SJSA1 (cell line): ENCODE data around the gene IARS2. TPM values are rescaled to one million over a fixed set of nuclear protein-coding genes. Genes with fewer than 3 reads are reported as not detected.

Experiments used
- DNase-seq, 2 experiments: peaks; one replicate each; pipeline ENCODE4 v3.0.0-alpha.2; 2015 to 2020; ENCODE audit warnings: low spot score in 2 of 2, low read depth in 1 of 2
- H3K27ac ChIP-seq: fragments of 250-450 bp; sonication (Bioruptor Pico); 2 replicates; pipeline ENCODE4 v1.5.1; 2020; ENCODE audit warnings: mild to moderate bottlenecking, moderate library complexity
- H3K27me3 ChIP-seq: fragments of 250-450 bp; sonication (Bioruptor Pico); replicated peaks from 2 replicates; pipeline ENCODE4 v1.5.1; 2020; ENCODE audit warnings: mild to moderate bottlenecking, moderate library complexity
- H3K36me3 ChIP-seq: fragments of 250-450 bp; sonication (Bioruptor Pico); 2 replicates; pipeline ENCODE4 v1.5.1; 2020; ENCODE audit warnings: mild to moderate bottlenecking
- H3K4me1 ChIP-seq: fragments of 250-450 bp; sonication (Bioruptor Pico); replicated peaks from 2 replicates; pipeline ENCODE4 v1.6.1; 2021; ENCODE audit warnings: mild to moderate bottlenecking
- H3K4me3 ChIP-seq: fragments of 250-450 bp; sonication (Bioruptor Pico); 2 replicates; pipeline ENCODE4 v1.5.1; 2020; ENCODE audit warnings: mild to moderate bottlenecking
- H3K9me3 ChIP-seq: fragments of 250-450 bp; sonication (Bioruptor Pico); replicated peaks from 2 replicates; pipeline ENCODE4 v1.5.1; 2020; ENCODE audit warnings: mild to moderate bottlenecking
- total RNA-seq: library from RNA; depleted of rRNA; stranded (reverse); fragments of >200 nt; shearing (Covaris generic); gene quantifications from 2 replicates; pipeline ENCODE4 v1.2.3, GENCODE V29; 2014; rRNA removed

The IARS2 gene
- total RNA-seq = 82.9 and 103 TPM in 2 replicates

- no peaks in the 10 kb centered on the region for H3K9me3 ChIP-seq
- no peaks in the 10 kb centered on the region; the same call in 1 of the 2 replicates for H3K4me1 ChIP-seq
- DNase-seq = peak; percentile 86 to 87
- H3K27me3 ChIP-seq = no peaks in the 10 kb centered on the region
- peaks cover 30% of the 10 kb centered on the region for H3K36me3 ChIP-seq
- peak within 1 kb of the TSS; percentile 14; the same call in 1 of the 2 replicates for H3K27ac ChIP-seq
- peak within 1 kb of the TSS; percentile 89 for H3K4me3 ChIP-seq
Observed at GRCh38 chr1:220094016-220094911, at the start of gene IARS2. Gene IARS2, plus strand, starts transcription at chr1:220094132. Its CDS starts 85 bp downstream, at chr1:220094217.

GRCh38 chr1:220044678-220045355, 49.1 kb upstream of the IARS2 start:
- no peak overlapping the region for H3K27ac ChIP-seq
- H3K9me3 ChIP-seq = no peaks in the 10 kb centered on the region
- DNase-seq = no peak
- H3K36me3 ChIP-seq = no peaks in the 10 kb centered on the region
- H3K4me3 ChIP-seq = no peak overlapping the region
- H3K4me1 ChIP-seq = peaks cover 7% of the 10 kb centered on the region; the same call in 1 of the 2 replicates
- no peaks in the 10 kb centered on the region for H3K27me3 ChIP-seq

- peaks cover 7% of the 10 kb centered on the region; the same call in 1 of the 2 replicates for H3K4me1 ChIP-seq
- H3K27ac ChIP-seq = no peak overlapping the region
- H3K9me3 ChIP-seq = no peaks in the 10 kb centered on the region
- no peak for DNase-seq
- peak overlapping the region; percentile 65 for H3K4me3 ChIP-seq
- H3K27me3 ChIP-seq = no peaks in the 10 kb centered on the region
- H3K36me3 ChIP-seq = no peaks in the 10 kb centered on the region
Observed at GRCh38 chr1:220045356-220046051, 48.4 kb upstream of the IARS2 start.

GRCh38 chr1:220046052-220046930, 47.6 kb upstream of the IARS2 start, which contains the start of gene EPRS1:
Gene EPRS1, minus strand, starts transcription at chr1:220046505. Its CDS starts 117 bp downstream, at chr1:220046388.
- H3K4me1 ChIP-seq = peaks cover 7% of the 10 kb centered on the region; the same call in 1 of the 2 replicates
- peak; percentile 89 to 94 for DNase-seq
- no peak within 1 kb of the TSS for H3K27ac ChIP-seq

GRCh38 chr1:220056374-220056773, 37.6 kb upstream of the IARS2 start:
- H3K4me3 ChIP-seq = no peak overlapping the region
- no peaks in the 10 kb centered on the region for H3K9me3 ChIP-seq
- no peaks in the 10 kb centered on the region for H3K4me1 ChIP-seq
- H3K27me3 ChIP-seq = no peaks in the 10 kb centered on the region
- no peak overlapping the region for H3K27ac ChIP-seq
- no peak for DNase-seq
- H3K36me3 ChIP-seq = peaks cover 4% of the 10 kb centered on the region; the same call in 1 of the 2 replicates

More at GRCh38 chr1:220046052-220046930, 47.6 kb upstream of the IARS2 start, which contains the start of gene EPRS1:
- Histone ChIP-seq H3K9me3 (no peaks in the 10 kb centered on the region), H3K4me3 (peak within 1 kb of the TSS; percentile 65), H3K36me3 (no peaks in the 10 kb centered on the region), H3K27me3 (no peaks in the 10 kb centered on the region)

- peaks cover 17% of the 10 kb centered on the region for H3K36me3 ChIP-seq
- H3K27me3 ChIP-seq = no peaks in the 10 kb centered on the region
- no peak for DNase-seq
- no peak overlapping the region for H3K27ac ChIP-seq
- no peaks in the 10 kb centered on the region for H3K4me1 ChIP-seq
- no peaks in the 10 kb centered on the region for H3K9me3 ChIP-seq
- no peak overlapping the region for H3K4me3 ChIP-seq
Observed at GRCh38 chr1:220060876-220061275, 33.1 kb upstream of the IARS2 start.

GRCh38 chr1:220062629-220063028, 31.3 kb upstream of the IARS2 start:
- Histone ChIP-seq H3K27me3 (no peaks in the 10 kb centered on the region), H3K36me3 (peaks cover 18% of the 10 kb centered on the region), H3K4me1 (no peaks in the 10 kb centered on the region), H3K27ac (no peak overlapping the region), H3K9me3 (no peaks in the 10 kb centered on the region), H3K4me3 (no peak overlapping the region)
- no peak for DNase-seq

GRCh38 chr1:220067269-220068204, 26.4 kb upstream of the IARS2 start:
- Histone ChIP-seq H3K27ac (no peak overlapping the region), H3K9me3 (no peaks in the 10 kb centered on the region), H3K36me3 (peaks cover 16% of the 10 kb centered on the region), H3K27me3 (no peaks in the 10 kb centered on the region), H3K4me3 (no peak overlapping the region), H3K4me1 (no peaks in the 10 kb centered on the region)
- DNase-seq = no peak

GRCh38 chr1:220076861-220077762, 16.8 kb upstream of the IARS2 start:
- DNase-seq = no peak
- H3K27me3 ChIP-seq = no peaks in the 10 kb centered on the region
- H3K4me1 ChIP-seq = no peaks in the 10 kb centered on the region
- no peak overlapping the region for H3K27ac ChIP-seq
- H3K4me3 ChIP-seq = no peak overlapping the region
- no peaks in the 10 kb centered on the region for H3K9me3 ChIP-seq
- peaks cover 17% of the 10 kb centered on the region for H3K36me3 ChIP-seq

- H3K4me3 ChIP-seq = no peak overlapping the region
- H3K9me3 ChIP-seq = no peaks in the 10 kb centered on the region
- no peaks in the 10 kb centered on the region for H3K4me1 ChIP-seq
- peaks cover 13% of the 10 kb centered on the region for H3K36me3 ChIP-seq
- no peaks in the 10 kb centered on the region for H3K27me3 ChIP-seq
- no peak overlapping the region for H3K27ac ChIP-seq
- no peak for DNase-seq
Observed at GRCh38 chr1:220077887-220078286, 16.0 kb upstream of the IARS2 start.

GRCh38 chr1:220084460-220084859, 9.5 kb upstream of the IARS2 start:
- H3K36me3 ChIP-seq = 0 out of 2 replicates have a peak, but pooled peaks cover 5% of the 10 kb centered on the region
- H3K27ac ChIP-seq = no peak overlapping the region
- no peak for DNase-seq
- H3K9me3 ChIP-seq = no peaks in the 10 kb centered on the region
- no peaks in the 10 kb centered on the region for H3K4me1 ChIP-seq
- H3K4me3 ChIP-seq = no peak overlapping the region
- no peaks in the 10 kb centered on the region for H3K27me3 ChIP-seq
